HepG2 (cell line): Measurements from ENCODE around the gene BLOC1S1. TPM values are rescaled to one million over a fixed set of nuclear protein-coding genes. Genes with fewer than 3 reads are reported as not detected.
A peak's percentile ranks its signal among the peaks of the same experiment; 100 is the strongest.

Source experiments
- E2F5 ChIP-seq: sonication (generic); formaldehyde crosslinking; conservative IDR thresholded peaks from 2 replicates; pipeline ENCODE4 v1.4.0; 2020; ENCODE audit warnings: missing genetic modification reagents
- EEA1 ChIP-seq: sonication (generic); formaldehyde crosslinking; IDR thresholded peaks from 2 replicates; pipeline ENCODE4 v1.5.1; 2020; ENCODE audit warnings: mild to moderate bottlenecking, missing genetic modification reagents, borderline replicate concordance
- FOXM1 ChIP-seq: sonication (generic); formaldehyde crosslinking; IDR thresholded peaks from 2 replicates; pipeline ENCODE4 v1.5.0; 2020; ENCODE audit warnings: missing genetic modification reagents
- KLF15 ChIP-seq: sonication (generic); formaldehyde crosslinking; IDR thresholded peaks from 2 replicates; pipeline ENCODE4 v1.8.1; 2023; ENCODE audit warnings: borderline replicate concordance, mild to moderate bottlenecking, inconsistent platforms, missing genetic modification reagents, mixed read lengths
- MXD1 ChIP-seq: sonication (generic); formaldehyde crosslinking; IDR thresholded peaks from 2 replicates; pipeline ENCODE4 v1.4.0; 2020; ENCODE audit warnings: mild to moderate bottlenecking, missing genetic modification reagents
- PRDM4 ChIP-seq: sonication (generic); formaldehyde crosslinking; IDR thresholded peaks from 2 replicates; pipeline ENCODE4 v1.9.0; 2021; ENCODE audit warnings: missing genetic modification reagents, borderline replicate concordance
- PRPF4 ChIP-seq: fragments of 200-400 bp; formaldehyde crosslinking; IDR thresholded peaks from 2 replicates; pipeline ENCODE4 v1.6.1; 2016; ENCODE audit warnings: low read length, low read depth; ENCODE audit not compliant: poor library complexity, severe bottlenecking
- RFX1 ChIP-seq: fragments of 450-650 bp; IDR thresholded peaks from 2 replicates; pipeline ENCODE4 v1.6.1; 2017
- SALL1 ChIP-seq: sonication (generic); formaldehyde crosslinking; IDR thresholded peaks from 2 replicates; pipeline ENCODE4 v1.8.0; 2022; ENCODE audit warnings: mild to moderate bottlenecking, missing genetic modification reagents
- ZBTB10 ChIP-seq: sonication (generic); formaldehyde crosslinking; IDR thresholded peaks from 2 replicates; pipeline ENCODE4 v1.4.0; 2020; ENCODE audit warnings: missing genetic modification reagents, borderline replicate concordance
- ZBTB38 ChIP-seq: sonication (generic); formaldehyde crosslinking; IDR thresholded peaks from 2 replicates; pipeline ENCODE4 v1.5.1; 2020; ENCODE audit warnings: mild to moderate bottlenecking, missing genetic modification reagents
- ZBTB8A ChIP-seq: sonication (generic); formaldehyde crosslinking; IDR thresholded peaks from 2 replicates; pipeline ENCODE4 v1.4.0; 2020; ENCODE audit warnings: mild to moderate bottlenecking, low read depth, missing genetic modification reagents, borderline replicate concordance
- ZNF446 ChIP-seq: sonication (generic); formaldehyde crosslinking; IDR thresholded peaks from 2 replicates; pipeline ENCODE4 v1.5.0; 2020; ENCODE audit warnings: mild to moderate bottlenecking, missing genetic modification reagents
- ZNF556 ChIP-seq: sonication (generic); formaldehyde crosslinking; IDR thresholded peaks from 2 replicates; pipeline ENCODE4 v1.4.0; 2020; ENCODE audit warnings: mild to moderate bottlenecking, missing genetic modification reagents, borderline replicate concordance
- ZNF570 ChIP-seq: sonication (generic); formaldehyde crosslinking; IDR thresholded peaks from 2 replicates; pipeline ENCODE4 v1.4.0; 2020; ENCODE audit warnings: mild to moderate bottlenecking, missing genetic modification reagents, borderline replicate concordance
- polyA plus RNA-seq, 8 experiments: library from polyadenylated mRNA; depleted of rRNA in 3 of 8; stranded (reverse) in 7 of 8; unstranded in 1 of 8; fragments of >200 nt; fragmentation: Illumina TruSeq in 4 of 8; extraction: Trizol in 4 of 8; gene quantifications; 2 replicates each; pipeline versions ENCODE4 v1.2.1 to v1.2.3, GENCODE V29; 2011 to 2016; ENCODE audit warnings: low read depth in 4 of 8, missing spikeins in 1 of 8, mixed read lengths in 1 of 8; ENCODE audit not compliant: insufficient read depth in 1 of 8
- total RNA-seq, 5 experiments: library from RNA; depleted of rRNA; stranded (reverse); fragments of >200 nt; fragmentation: Illumina TruSeq; extraction: Trizol; gene quantifications; 2 replicates each; pipeline ENCODE4 v1.2.3, GENCODE V29; 2016; ENCODE audit warnings: low read depth in 1 of 5
- TF ChIP-seq, protein P1 (sequence below): sonication (generic); formaldehyde crosslinking; conservative IDR thresholded peaks from 2 replicates; pipeline ENCODE4 v1.4.0; 2020; ENCODE audit warnings: missing genetic modification reagents
- TF ChIP-seq, protein P2 (sequence below): sonication (generic); formaldehyde crosslinking; IDR thresholded peaks from 2 replicates; pipeline ENCODE4 v1.9.0; 2022; ENCODE audit warnings: missing genetic modification reagents, mild to moderate bottlenecking, borderline replicate concordance

The BLOC1S1 gene
- total and polyA plus RNA-seq, 2 of the 13 experiments (the other 11 are each of a cell fraction or from before 2014, with no cell fraction given) = 55.1 to 95.3 TPM

- TF ChIP-seq PRDM4 (CRISPR knock-in tag) = 0 out of 2 replicates have a peak, but pooled peaks have one; percentile 69
- TF ChIP-seq EEA1 (CRISPR knock-in tag) = no peak
- TF ChIP-seq ZBTB38 (CRISPR knock-in tag) = no peak
- TF ChIP-seq ZNF446 = no peak
- TF ChIP-seq, protein P1, sequence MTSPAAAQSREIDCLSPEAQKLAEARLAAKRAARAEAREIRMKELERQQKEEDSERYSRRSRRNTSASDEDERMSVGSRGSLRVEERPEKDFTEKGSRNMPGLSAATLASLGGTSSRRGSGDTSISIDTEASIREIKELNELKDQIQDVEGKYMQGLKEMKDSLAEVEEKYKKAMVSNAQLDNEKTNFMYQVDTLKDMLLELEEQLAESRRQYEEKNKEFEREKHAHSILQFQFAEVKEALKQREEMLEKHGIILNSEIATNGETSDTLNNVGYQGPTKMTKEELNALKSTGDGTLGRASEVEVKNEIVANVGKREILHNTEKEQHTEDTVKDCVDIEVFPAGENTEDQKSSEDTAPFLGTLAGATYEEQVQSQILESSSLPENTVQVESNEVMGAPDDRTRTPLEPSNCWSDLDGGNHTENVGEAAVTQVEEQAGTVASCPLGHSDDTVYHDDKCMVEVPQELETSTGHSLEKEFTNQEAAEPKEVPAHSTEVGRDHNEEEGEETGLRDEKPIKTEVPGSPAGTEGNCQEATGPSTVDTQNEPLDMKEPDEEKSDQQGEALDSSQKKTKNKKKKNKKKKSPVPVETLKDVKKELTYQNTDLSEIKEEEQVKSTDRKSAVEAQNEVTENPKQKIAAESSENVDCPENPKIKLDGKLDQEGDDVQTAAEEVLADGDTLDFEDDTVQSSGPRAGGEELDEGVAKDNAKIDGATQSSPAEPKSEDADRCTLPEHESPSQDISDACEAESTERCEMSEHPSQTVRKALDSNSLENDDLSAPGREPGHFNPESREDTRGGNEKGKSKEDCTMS (CRISPR knock-in tag) = peak; percentile 49; the same call in 1 of the 2 replicates
- no peak for TF ChIP-seq RFX1
- TF ChIP-seq KLF15 (CRISPR knock-in tag) = peak; percentile 56; the same call in 1 of the 2 replicates
- no peak for TF ChIP-seq ZBTB10 (CRISPR knock-in tag)
- TF ChIP-seq ZNF556 (CRISPR knock-in tag) = peak; percentile 78; the same call in 1 of the 2 replicates
- no peak; the same call in 1 of the 2 replicates for TF ChIP-seq MXD1 (CRISPR knock-in tag)
- no peak for TF ChIP-seq FOXM1 (CRISPR knock-in tag)
- 0 out of 2 replicates have a peak, but pooled peaks have one; percentile 56 for TF ChIP-seq ZNF570 (CRISPR knock-in tag)
- TF ChIP-seq, protein P2, sequence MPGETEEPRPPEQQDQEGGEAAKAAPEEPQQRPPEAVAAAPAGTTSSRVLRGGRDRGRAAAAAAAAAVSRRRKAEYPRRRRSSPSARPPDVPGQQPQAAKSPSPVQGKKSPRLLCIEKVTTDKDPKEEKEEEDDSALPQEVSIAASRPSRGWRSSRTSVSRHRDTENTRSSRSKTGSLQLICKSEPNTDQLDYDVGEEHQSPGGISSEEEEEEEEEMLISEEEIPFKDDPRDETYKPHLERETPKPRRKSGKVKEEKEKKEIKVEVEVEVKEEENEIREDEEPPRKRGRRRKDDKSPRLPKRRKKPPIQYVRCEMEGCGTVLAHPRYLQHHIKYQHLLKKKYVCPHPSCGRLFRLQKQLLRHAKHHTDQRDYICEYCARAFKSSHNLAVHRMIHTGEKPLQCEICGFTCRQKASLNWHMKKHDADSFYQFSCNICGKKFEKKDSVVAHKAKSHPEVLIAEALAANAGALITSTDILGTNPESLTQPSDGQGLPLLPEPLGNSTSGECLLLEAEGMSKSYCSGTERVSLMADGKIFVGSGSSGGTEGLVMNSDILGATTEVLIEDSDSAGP (CRISPR knock-in tag) = peak; percentile 87; the same call in 1 of the 2 replicates
- peak; percentile 79; the same call in 1 of the 2 replicates for TF ChIP-seq E2F5 (CRISPR knock-in tag)
- TF ChIP-seq SALL1 (CRISPR knock-in tag) = peak; percentile 83
- no peak for TF ChIP-seq PRPF4
- TF ChIP-seq ZBTB8A (CRISPR knock-in tag) = no peak
These were observed at the start of gene BLOC1S1 (continued) for GRCh38 chr12:55715833-55716581.
